NCI-H2171 treated with DMSO at 0.1 percent for 48 hours (cell line): Measurements from ENCODE around the gene TP53BP1.
"Not testable (repeated sequence)": the region's sequence is repeated elsewhere in the genome, so short reads cannot be mapped to it uniquely, and the experiment has no call there.

ENCODE experiments used
- DNase-seq: peaks from one replicate; lab custom pipeline; 2025; lab: John Stamatoyannopoulos, UW

The TP53BP1 gene, protein sequence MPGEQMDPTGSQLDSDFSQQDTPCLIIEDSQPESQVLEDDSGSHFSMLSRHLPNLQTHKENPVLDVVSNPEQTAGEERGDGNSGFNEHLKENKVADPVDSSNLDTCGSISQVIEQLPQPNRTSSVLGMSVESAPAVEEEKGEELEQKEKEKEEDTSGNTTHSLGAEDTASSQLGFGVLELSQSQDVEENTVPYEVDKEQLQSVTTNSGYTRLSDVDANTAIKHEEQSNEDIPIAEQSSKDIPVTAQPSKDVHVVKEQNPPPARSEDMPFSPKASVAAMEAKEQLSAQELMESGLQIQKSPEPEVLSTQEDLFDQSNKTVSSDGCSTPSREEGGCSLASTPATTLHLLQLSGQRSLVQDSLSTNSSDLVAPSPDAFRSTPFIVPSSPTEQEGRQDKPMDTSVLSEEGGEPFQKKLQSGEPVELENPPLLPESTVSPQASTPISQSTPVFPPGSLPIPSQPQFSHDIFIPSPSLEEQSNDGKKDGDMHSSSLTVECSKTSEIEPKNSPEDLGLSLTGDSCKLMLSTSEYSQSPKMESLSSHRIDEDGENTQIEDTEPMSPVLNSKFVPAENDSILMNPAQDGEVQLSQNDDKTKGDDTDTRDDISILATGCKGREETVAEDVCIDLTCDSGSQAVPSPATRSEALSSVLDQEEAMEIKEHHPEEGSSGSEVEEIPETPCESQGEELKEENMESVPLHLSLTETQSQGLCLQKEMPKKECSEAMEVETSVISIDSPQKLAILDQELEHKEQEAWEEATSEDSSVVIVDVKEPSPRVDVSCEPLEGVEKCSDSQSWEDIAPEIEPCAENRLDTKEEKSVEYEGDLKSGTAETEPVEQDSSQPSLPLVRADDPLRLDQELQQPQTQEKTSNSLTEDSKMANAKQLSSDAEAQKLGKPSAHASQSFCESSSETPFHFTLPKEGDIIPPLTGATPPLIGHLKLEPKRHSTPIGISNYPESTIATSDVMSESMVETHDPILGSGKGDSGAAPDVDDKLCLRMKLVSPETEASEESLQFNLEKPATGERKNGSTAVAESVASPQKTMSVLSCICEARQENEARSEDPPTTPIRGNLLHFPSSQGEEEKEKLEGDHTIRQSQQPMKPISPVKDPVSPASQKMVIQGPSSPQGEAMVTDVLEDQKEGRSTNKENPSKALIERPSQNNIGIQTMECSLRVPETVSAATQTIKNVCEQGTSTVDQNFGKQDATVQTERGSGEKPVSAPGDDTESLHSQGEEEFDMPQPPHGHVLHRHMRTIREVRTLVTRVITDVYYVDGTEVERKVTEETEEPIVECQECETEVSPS (N-terminal part only)

GRCh38 chr15:43492673-43493601 is at the start of gene TP53BP1:
TP53BP1 (minus strand) TSS chr15:43493156; CDS start chr15:43493043, 113 bp downstream.
- peak; percentile 95 for DNase-seq

DNA sequence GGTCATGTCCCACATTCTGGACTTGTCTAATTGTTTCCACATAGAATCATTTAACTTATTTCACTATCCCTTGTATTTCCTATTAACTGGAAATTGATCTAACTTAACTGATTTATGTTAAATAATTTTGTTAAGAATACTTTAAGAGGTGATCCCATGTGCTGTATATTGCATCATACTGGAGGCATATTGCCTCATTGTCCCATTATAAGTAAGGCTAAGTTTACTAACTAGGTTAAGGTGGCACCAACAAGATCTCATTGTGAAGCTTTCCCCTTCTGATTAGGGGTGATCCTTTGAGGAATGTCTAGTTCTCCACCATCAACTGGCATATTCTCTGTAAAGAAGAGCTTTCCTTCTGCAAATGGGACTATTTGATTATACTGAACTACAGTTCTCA is 48.8 kb upstream of the TP53BP1 start:
- no peak for DNase-seq

DNA sequence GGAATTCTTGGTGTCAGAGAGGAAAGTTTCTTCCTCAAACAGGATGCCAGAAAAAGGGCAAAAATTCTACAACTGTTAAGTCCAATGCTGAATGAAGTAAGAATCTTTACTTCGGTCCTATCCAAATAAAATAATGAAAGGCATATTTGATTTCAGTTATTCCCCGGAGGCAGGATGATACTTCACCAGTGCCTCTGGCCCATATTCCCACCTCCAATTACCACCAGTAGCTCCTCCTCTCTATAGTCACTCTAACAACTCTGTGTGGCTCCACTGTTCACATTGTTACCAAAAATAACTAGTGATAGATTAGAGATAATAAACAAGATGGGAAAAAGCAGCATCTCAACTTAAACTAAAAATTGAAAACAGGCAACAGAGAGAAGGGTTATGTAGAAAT is 45.1 kb upstream of the TP53BP1 start:
- no peak for DNase-seq

DNA sequence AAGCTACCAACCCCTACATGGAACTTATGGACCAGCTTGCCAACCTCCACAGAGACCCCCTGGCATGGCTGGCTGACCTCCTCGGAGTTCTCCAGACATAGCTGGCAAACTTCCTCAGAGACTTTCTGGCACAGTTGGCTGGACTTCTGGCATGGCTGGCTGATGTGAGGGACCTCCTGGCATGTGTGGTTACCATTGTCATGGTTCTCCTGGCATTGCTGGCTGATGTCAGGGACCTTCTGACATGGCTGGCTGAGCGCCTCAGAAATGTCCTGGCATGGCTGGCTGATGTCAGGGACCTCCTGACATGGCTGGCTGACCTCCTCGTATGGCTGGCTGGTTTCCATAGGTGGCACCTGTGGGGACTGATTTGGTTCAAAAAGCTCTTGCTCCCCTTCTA is 41.9 kb upstream of the TP53BP1 start:
- DNase-seq: no peak

GRCh38 chr15:43532826-43533225 is 39.9 kb upstream of the TP53BP1 start:
- DNase-seq: not testable (repeated sequence)

DNA sequence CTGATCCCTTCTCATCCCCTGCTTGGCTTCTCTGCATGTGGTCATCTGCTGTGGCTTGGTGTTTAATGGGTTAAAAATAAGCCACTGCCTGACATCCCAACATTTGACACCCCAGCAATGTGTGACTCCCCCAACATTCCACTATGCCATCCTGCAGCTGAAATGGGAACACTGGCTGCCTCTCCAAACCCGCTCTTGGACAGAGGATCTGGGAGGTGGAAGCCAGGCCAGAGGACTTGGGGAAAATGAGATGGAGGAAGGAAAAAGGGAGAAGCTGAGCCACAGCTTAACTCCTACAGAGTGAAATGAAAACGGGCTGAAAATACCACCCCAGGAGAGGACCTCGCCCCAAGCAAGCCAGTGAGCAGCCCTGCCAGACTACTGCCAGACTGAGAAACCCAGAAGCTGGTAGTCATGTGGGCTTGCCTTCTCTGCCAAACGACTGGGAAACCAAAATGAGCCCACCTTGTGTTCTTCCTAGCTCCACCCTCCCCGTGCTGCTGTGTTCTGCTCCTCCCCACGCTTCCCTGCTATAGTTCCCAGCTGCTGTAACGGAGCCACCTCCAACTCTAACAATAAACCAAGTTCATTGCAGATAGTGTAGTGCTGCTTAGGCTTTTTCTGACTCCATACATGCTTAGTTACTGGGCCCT is 38.2 kb upstream of the TP53BP1 start:
- DNase-seq: peak; percentile 17

GRCh38 chr15:43529587-43530345 is 36.8 kb upstream of the TP53BP1 start:
- no peak for DNase-seq

DNA sequence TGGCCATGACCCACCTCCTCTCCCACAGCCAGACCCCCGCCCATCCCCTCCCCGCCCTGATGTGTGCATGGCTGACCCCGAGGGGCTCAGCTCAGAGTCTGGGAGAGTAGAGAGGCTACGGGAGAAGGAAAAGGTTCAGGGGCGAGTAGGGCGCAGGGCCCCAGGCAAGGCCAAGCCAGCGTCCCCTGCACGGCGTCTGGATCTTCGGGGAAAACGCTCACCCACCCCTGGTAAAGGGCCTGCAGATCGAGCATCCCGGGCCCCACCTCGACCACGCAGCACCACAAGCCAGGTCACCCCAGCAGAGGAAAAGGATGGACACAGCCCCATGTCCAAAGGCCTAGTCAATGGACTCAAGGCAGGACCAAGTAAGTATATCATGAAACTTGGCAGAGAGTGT is 36.2 kb upstream of the TP53BP1 start:
- DNase-seq: no peak

- no peak for DNase-seq
Measured at GRCh38 chr15:43528542-43529007, 35.6 kb upstream of the TP53BP1 start.

DNA sequence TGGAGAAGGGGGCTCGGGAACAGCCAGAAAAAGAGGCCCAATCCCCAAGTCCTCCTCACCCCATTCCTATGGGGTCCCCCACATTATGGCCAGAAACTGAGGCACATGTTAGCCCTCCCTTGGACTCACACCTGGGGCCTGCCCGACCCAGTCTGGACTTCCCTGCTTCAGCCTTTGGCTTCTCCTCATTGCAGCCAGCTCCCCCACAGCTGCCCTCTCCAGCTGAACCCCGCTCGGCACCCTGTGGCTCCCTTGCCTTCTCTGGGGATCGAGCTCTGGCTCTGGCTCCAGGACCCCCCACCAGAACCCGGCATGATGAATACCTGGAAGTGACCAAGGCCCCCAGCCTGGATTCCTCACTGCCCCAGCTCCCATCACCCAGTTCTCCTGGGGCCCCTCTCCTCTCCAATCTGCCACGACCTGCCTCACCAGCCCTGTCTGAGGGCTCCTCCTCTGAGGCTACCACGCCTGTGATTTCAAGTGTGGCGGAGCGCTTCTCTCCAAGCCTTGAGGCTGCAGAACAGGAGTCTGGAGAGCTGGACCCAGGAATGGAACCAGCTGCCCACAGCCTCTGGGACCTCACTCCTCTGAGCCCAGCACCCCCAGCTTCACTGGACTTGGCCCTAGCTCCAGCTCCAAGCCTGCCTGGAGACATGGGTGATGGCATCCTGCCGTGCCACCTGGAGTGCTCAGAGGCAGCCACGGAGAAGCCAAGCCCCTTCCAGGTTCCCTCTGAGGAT is 35.0 kb upstream of the TP53BP1 start:
- no peak for DNase-seq

GRCh38 chr15:43527016-43527801 is 34.3 kb upstream of the TP53BP1 start:
- DNase-seq: no peak

- DNase-seq: no peak
Measured at GRCh38 chr15:43526261-43526930, 33.4 kb upstream of the TP53BP1 start.

GRCh38 chr15:43525131-43525530 is 32.2 kb upstream of the TP53BP1 start:
- no peak for DNase-seq

DNA sequence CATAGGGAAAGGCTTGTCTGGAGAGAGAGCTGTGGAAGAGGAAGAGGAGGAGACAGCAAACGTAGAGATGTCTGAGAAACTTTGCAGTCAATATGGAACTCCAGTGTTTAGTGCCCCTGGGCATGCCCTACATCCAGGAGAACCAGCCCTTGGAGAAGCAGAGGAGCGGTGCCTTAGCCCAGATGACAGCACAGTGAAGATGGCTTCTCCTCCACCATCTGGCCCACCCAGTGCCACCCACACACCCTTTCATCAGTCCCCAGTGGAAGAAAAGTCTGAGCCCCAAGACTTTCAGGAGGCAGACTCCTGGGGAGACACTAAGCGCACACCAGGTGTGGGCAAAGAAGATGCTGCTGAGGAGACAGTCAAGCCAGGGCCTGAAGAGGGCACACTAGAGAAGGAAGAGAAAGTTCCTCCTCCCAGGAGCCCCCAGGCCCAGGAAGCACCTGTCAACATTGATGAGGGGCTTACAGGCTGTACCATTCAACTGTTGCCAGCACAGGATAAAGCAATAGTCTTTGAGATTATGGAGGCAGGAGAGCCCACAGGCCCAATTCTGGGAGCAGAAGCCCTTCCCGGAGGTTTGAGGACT is 31.4 kb upstream of the TP53BP1 start:
- no peak for DNase-seq

DNA sequence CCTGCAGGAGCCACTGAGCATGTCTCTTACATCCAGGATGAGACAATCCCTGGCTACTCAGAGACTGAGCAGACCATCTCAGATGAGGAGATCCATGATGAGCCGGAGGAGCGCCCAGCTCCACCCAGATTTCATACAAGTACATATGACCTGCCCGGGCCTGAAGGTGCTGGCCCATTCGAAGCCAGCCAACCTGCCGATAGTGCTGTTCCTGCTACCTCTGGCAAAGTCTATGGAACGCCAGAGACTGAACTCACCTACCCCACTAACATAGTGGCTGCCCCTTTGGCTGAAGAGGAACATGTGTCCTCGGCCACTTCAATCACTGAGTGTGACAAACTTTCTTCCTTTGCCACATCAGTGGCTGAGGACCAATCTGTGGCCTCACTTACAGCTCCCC is 30.7 kb upstream of the TP53BP1 start:
- no peak for DNase-seq

- DNase-seq: no peak
Measured at GRCh38 chr15:43522247-43522646, 29.3 kb upstream of the TP53BP1 start.

DNA sequence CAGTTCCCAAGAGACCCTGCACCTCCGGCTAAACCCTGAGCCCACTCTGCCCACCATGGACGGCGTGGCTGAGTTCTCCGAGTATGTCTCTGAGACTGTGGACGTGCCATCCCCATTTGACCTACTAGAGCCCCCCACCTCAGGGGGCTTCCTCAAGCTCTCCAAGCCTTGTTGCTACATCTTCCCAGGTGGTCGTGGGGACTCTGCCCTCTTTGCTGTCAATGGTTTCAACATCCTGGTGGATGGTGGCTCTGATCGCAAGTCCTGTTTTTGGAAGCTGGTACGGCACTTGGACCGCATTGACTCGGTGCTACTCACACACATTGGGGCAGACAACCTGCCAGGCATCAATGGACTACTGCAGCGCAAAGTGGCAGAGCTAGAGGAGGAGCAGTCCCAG is 28.5 kb upstream of the TP53BP1 start:
- no peak for DNase-seq
